Adrenal gland (tissue), 12 donors: ENCODE data around the gene DNAH6. TPM values are rescaled to one million over a fixed set of nuclear protein-coding genes. Genes with fewer than 3 reads are reported as not detected.

Experiments used
- DNase-seq, 7 donors: peaks; one replicate each; pipeline ENCODE4 v3.0.0-alpha.2; 2019 to 2020
- H3K27ac ChIP-seq, 5 donors: fragments of 200-600 bp; sonication (generic) in 4 of 5; 1 replicate in 3 of 5; 2 replicates in 2 of 5; pipeline versions ENCODE4 v1.5.1 to v1.8.0; 2016 to 2020; ENCODE audit warnings: mild to moderate bottlenecking in 1 of 5
- H3K27me3 ChIP-seq: fragments of 200-600 bp; 2 replicates; pipeline ENCODE4 v1.8.0; 2021
- H3K36me3 ChIP-seq, 2 donors: fragments of 200-600 bp; replicated peaks in 1 of 2; 1 replicate in 1 of 2; 2 replicates in 1 of 2; pipeline versions ENCODE4 v1.5.1 to v1.8.0; 2018 to 2022
- H3K4me1 ChIP-seq, 2 donors: fragments of 200-600 bp; replicated peaks in 1 of 2; 1 replicate in 1 of 2; 2 replicates in 1 of 2; pipeline versions ENCODE4 v1.5.1 to v1.8.0; 2018 to 2021
- H3K4me3 ChIP-seq, 4 donors: fragments of 200-600 bp; sonication (generic) in 3 of 4; one replicate each; pipeline ENCODE4 v1.5.1; 2016 to 2018
- H3K9me3 ChIP-seq, 3 donors: fragments of 200-600 bp; sonication (generic) in 1 of 3; replicated peaks in 1 of 3; 1 replicate in 2 of 3; 2 replicates in 1 of 3; pipeline versions ENCODE4 v1.5.1 to v1.8.0; 2016 to 2021
- CTCF ChIP-seq, 6 experiments: fragments of 450-650 bp in 4 of 6; fragments of 200-600 bp in 2 of 6; sonication (generic) in 1 of 6; IDR thresholded peaks; 1 replicate in 5 of 6; 2 replicates in 1 of 6; pipeline versions ENCODE4 v1.5.1 to v1.8.0; 2016 to 2021; ENCODE audit warnings: antibody characterized with exemption in 6 of 6, mild to moderate bottlenecking in 2 of 6, moderate library complexity in 1 of 6
- POLR2A ChIP-seq, 2 donors: fragments of 450-650 bp; IDR thresholded peaks; one replicate each; pipeline ENCODE4 v1.6.1; 2017; ENCODE audit warnings: antibody characterized with exemption in 2 of 2, mild to moderate bottlenecking in 2 of 2, moderate library complexity in 1 of 2
- WGBS, 4 donors: extraction: QIAGEN DNeasy Blood & Tissue Kit in 2 of 4; methylation state at CpG; one replicate each; pipeline versions ENCODE4 v1.1.5 to v1.1.7; 2013 to 2017; 5-methylcytosine and 5-hydroxymethylcytosine counted together
- intact Hi-C, 2 donors: fragments of 100-400 bp; cut with DNase I; formaldehyde crosslinking; loops; one replicate each; pipeline versions ENCODE4 v1.14.1 to v1.15.0; 2022 to 2023
- polyA plus RNA-seq, 3 donors: library from polyadenylated mRNA; stranded (reverse); fragments of 200-250 nt in 2 of 3; fragments of 350-450 nt in 1 of 3; fragmentation: Illumina TruSeq in 1 of 3; extraction: RNeasy Lipid Tissue Mini Kit (QIAGEN cat#74804) in 1 of 3; gene quantifications; one replicate each; pipeline ENCODE4 v1.2.3, GENCODE V29; 2013 to 2014
- total RNA-seq, 9 donors: library from RNA; depleted of rRNA in 4 of 9; stranded (reverse); fragments of >200 nt in 4 of 9; fragments of 120-200 nt in 1 of 9; fragmentation: NEBNext Ultra II Directional in 1 of 9; extraction: Animal tissue kit (Norgen Biotek cat#: 25700) in 1 of 9; gene quantifications; one replicate each; pipeline versions ENCODE4 v1.1.0 to v1.2.4, GENCODE V29; 2013 to 2023
- donor health status: healthy with polysubstance abuse.
- donor health status: Bipolar disorder and iron deficiency.
- donor health status: DM: yes; HTN: yes; CAD: no.
- donor health status: DM: no; HTN: no; CAD: no.
- donor health status: DM: no; HTN: no; CAD: no.
- donor health status: DM: yes; HTN: yes; CAD: no.

DNAH6 gene
- total and polyA plus RNA-seq, 12 donors: 0.06 to 0.74 (median 0.28) TPM

DNA sequence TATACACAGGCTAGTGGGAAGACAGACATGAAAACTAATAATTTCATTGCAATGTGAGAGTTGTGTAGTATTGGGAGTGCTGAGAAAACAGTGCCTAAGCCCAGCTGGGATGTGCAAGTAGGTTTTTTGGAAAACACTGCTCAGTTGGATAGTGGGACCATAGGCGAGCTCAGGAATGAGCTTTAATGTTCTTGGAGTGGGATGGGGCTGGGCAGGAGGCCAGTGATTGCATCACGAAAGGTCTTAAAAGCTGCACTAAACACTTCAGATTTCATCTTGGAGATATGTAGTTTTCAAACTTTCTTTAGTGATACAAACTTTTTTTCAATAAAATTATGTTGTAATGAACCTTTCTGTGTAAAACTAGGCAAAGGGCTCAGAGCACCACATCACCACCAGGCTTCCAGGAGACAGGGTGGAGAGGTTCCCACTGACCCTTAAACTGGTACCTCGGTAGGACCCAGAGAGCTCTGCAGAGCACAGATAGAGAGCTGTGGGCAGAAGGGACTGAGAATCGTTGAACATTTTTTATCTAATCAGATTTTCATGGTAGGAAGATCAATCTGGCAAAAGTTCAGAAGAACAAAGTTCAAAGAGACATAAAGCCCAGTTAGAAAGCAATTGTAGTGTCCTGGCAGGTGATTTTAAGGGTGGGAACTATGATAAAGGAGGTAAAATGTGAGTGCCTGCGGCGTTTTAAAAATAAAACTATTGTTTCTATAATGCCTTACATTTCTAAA, 188.4 kb downstream of the DNAH6 start:
- no peaks in the 10 kb centered on the region for H3K4me1 ChIP-seq
- TF ChIP-seq CTCF (IDR thresholded peaks at IDR 0.05) (no peak), POLR2A (IDR thresholded peaks at IDR 0.05) (no peak)
- intact Hi-C loops: no loop called here
- WGBS, 4 donors: 75 to 80% (median 79%) methylated on average over 6 of the region's 6 CpGs
- no peaks in the 10 kb centered on the region for H3K27me3 ChIP-seq
- no peak overlapping the region for H3K4me3 ChIP-seq
- H3K27ac ChIP-seq: no peak overlapping the region
- no peaks in the 10 kb centered on the region for H3K36me3 ChIP-seq
- H3K9me3 ChIP-seq: no peaks in the 10 kb centered on the region
- DNase-seq: no peak

DNA sequence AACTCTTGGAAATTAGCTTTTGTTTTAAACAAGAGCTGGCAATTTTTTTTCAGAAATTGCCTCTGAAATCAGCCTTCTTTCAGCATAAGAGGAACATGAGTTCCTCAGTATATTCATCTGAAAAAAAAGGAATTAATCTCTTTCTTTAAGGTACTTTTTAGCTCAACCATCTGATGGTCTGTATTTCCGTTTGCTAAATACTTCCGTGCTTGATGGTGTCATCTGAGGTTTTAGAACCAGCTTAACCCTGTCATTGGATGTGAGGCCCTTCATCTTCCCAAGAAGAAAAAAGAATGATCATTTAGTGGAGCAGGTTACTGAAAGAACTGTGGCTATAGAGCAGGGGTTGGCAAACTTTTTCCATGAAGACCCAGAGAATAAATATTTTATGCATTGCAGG, 189.6 kb downstream of the DNAH6 start:
- no peak for DNase-seq
- H3K27me3 ChIP-seq: no peaks in the 10 kb centered on the region
- no peak for TF ChIP-seq CTCF (IDR thresholded peaks at IDR 0.05)
- no peak for TF ChIP-seq POLR2A (IDR thresholded peaks at IDR 0.05)
- no peak overlapping the region for H3K27ac ChIP-seq
- intact Hi-C loops: no loop called here
- no peaks in the 10 kb centered on the region for H3K9me3 ChIP-seq
- no peaks in the 10 kb centered on the region for H3K4me1 ChIP-seq
- H3K4me3 ChIP-seq: no peak overlapping the region
- WGBS, 4 donors: 80 to 90% (median 84%) methylated on average over 2 of the region's 2 CpGs
- no peaks in the 10 kb centered on the region for H3K36me3 ChIP-seq

DNA sequence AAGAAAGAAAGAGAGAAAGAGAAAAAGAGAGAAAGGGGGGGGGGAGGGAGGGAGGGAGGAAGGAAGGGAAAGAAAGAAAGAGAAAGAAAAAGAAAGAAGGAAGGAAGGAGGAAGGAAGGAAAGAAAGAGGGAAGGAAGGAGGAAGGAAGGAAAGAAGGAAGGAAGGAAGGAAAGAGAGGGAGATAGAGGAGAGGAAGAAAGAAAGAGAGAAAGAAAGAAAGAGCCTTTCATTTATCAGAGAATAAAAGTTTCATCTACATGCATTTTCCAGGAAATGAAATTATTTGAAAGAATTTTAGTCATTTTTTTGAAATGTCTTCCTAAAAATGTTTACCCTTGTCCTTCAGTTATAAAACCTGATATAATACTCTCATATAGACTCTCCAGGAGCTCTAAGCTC, 192.1 kb downstream of the DNAH6 start:
- TF ChIP-seq POLR2A (IDR thresholded peaks at IDR 0.05): no peak
- TF ChIP-seq CTCF (IDR thresholded peaks at IDR 0.05): no peak
- Histone ChIP-seq H3K9me3 (no peaks in the 10 kb centered on the region), H3K27ac (no peak overlapping the region), H3K36me3 (no peaks in the 10 kb centered on the region), H3K4me1 (no peaks in the 10 kb centered on the region), H3K27me3 (no peaks in the 10 kb centered on the region), H3K4me3 (no peak overlapping the region)
- DNase-seq: no peak
- intact Hi-C loops: no loop called here

DNA sequence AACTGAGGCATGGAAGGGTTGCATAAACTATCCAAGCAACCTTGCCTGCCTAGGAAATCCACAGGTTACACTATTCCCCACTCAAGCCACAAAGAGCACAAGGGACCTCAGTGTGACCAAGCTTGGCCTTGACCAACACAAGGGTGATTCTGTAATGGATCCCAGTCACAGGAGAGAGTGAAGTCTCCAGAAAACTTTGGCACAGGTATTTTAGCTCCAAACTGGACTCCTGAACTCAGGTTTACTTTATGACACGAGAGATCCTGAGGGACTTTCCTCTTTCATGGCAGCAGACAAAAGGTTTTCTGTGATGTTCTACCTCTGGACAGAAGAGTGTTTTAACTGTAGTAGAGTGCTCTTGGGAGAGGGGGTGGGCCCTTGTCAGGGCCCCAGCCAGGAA, 195.4 kb downstream of the DNAH6 start:
- Histone ChIP-seq H3K4me1 (no peaks in the 10 kb centered on the region), H3K4me3 (no peak overlapping the region), H3K9me3 (no peaks in the 10 kb centered on the region), H3K36me3 (no peaks in the 10 kb centered on the region), H3K27me3 (no peaks in the 10 kb centered on the region), H3K27ac (no peak overlapping the region)
- TF ChIP-seq POLR2A (IDR thresholded peaks at IDR 0.05): no peak
- no peak for TF ChIP-seq CTCF (IDR thresholded peaks at IDR 0.05)
- DNase-seq: no peak
- WGBS, 4 donors: 80 to 89% (median 82%) methylated on average over 1 of the region's 1 CpG
- intact Hi-C loops: no loop called here
